Activated CD4-positive, alpha-beta memory T cell treated with anti-CD3 and anti-CD28 coated beads, Interleukin-2, amount 10 ng/mL, durations not matched to agents 7 days and 5 days (primary cell): ENCODE results near the gene ALG1L2. TPM values are rescaled to one million over a fixed set of nuclear protein-coding genes. Genes with fewer than 3 reads are reported as not detected.
"Not testable (repeated sequence)": the region's sequence is repeated elsewhere in the genome, so short reads cannot be mapped to it uniquely, and the experiment has no call there.

Experiments
- CTCF ChIA-PET: fragments of 350-600 bp; sonication (Branson Sonifier 250); formaldehyde crosslinking; loops from one replicate; lab custom pipeline; 2021; ENCODE audit warnings: antibody characterized with exemption, inconsistent platforms; lab: Charles Lee
- POLR2A ChIA-PET: fragments of 350-600 bp; sonication (Branson Sonifier 250); formaldehyde crosslinking; loops from one replicate; lab custom pipeline; 2021; ENCODE audit warnings: antibody characterized with exemption; lab: Charles Lee
- DNase-seq: peaks from one replicate; pipeline ENCODE4 v3.0.0-alpha.2; 2020
- H3K27ac Mint-ChIP-seq: one replicate; pipeline ENCODE4 v1.8.0; 2021; ENCODE audit warnings: mild to moderate bottlenecking, mixed read lengths
- H3K27me3 Mint-ChIP-seq: one replicate; pipeline ENCODE4 v1.8.0; 2021; ENCODE audit warnings: mixed read lengths
- H3K36me3 Mint-ChIP-seq: one replicate; pipeline ENCODE4 v1.8.0; 2021; ENCODE audit warnings: low read depth, mixed read lengths
- H3K4me1 Mint-ChIP-seq: one replicate; pipeline ENCODE4 v1.8.0; 2021; ENCODE audit warnings: mixed read lengths
- H3K4me3 Mint-ChIP-seq: one replicate; pipeline ENCODE4 v1.8.0; 2021; ENCODE audit warnings: mild to moderate bottlenecking, mixed read lengths
- H3K9me3 Mint-ChIP-seq: one replicate; pipeline ENCODE4 v1.8.0; 2021; ENCODE audit warnings: mixed read lengths
- total RNA-seq, 2 experiments: library from RNA; stranded (reverse); gene quantifications; one replicate each; pipeline ENCODE4 v1.2.3, GENCODE V29; 2021

The ALG1L2 gene
- total RNA-seq, 2 experiments from 2014 or later = 0.70 TPM; not detected in 1

DNA sequence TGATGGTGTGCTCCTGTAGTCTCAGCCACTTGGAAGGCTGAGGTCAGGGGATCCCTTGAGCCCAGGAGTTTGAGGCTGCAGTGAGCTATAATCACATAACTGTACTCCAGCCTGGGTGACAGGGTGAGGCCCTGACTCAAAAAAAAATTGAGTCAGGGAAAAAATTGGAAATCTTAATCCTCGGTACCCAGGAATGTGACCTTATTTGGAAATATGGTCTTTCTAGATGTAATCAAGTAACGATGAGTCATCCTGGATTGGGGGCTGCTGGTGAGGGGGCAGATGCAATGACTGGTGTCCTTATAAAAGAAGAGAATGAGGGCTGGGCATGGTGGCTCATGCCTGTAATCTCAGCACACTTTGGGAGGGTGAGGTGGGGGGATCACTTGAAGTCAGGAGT, 33.8 kb downstream of the ALG1L2 start:
- H3K9me3 Mint-ChIP-seq, CTCF ChIA-PET, POLR2A ChIA-PET, H3K4me3 Mint-ChIP-seq, H3K27ac Mint-ChIP-seq, H3K36me3 Mint-ChIP-seq, DNase-seq: not testable (repeated sequence)
- H3K4me1 Mint-ChIP-seq = peaks cover 12% of the 10 kb centered on the region
- peaks cover 18% of the 10 kb centered on the region for H3K27me3 Mint-ChIP-seq

DNA sequence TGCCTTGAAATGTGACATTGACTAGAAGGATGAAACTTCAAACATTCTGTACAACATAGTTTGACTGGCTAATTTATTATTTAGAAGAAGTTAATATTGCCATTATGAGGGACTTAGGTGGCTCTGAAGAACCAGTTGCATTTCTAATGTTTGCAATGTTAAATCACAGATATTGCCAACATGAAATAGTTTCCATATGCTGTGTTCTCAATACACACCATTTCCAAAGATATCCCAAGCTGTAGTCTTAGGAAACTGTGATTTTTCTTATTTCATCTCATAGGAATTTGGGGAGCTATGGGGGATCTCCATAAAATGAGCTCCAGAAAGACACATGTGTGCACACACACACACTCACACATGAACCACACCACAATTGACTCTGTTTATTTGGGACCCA, 36.3 kb downstream of the ALG1L2 start:
- ChIA-PET POLR2A (no interaction called here), CTCF (no interaction called here)
- DNase-seq = no peak
- Mint-ChIP-seq H3K36me3 (no peaks in the 10 kb centered on the region), H3K4me3 (no peak overlapping the region), H3K27ac (no peak overlapping the region), H3K4me1 (no peaks in the 10 kb centered on the region), H3K27me3 (peaks cover 19% of the 10 kb centered on the region), H3K9me3 (no peaks in the 10 kb centered on the region)

DNA sequence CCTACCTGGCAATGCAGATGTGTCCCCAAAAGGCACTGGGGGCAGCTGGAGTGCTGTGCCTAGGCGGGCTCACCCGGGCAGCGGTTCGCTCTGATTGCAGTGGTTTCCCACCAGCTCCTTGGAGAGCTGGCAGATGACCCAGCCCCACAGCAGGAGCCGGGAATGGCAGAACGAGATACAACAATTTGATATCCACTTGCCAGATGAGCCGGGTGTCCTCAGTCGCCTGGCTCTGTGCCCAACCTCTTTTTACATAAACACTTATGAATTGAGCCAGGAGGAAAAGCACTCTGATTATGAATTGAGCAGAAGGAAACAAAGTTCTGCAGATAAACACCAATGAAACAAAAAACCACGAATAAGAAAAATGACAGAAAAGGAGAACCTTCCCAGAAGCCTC, 38.2 kb downstream of the ALG1L2 start:
- DNase-seq, H3K9me3 Mint-ChIP-seq, H3K4me1 Mint-ChIP-seq, H3K27ac Mint-ChIP-seq, H3K36me3 Mint-ChIP-seq, H3K4me3 Mint-ChIP-seq, CTCF ChIA-PET, POLR2A ChIA-PET: not testable (repeated sequence)
- peaks cover 19% of the 10 kb centered on the region for H3K27me3 Mint-ChIP-seq

- peaks cover 20% of the 10 kb centered on the region for H3K27me3 Mint-ChIP-seq
- POLR2A ChIA-PET, H3K9me3 Mint-ChIP-seq: not testable (repeated sequence)
Observed at GRCh38 chr3:130120291-130120690, 38.7 kb downstream of the ALG1L2 start.

GRCh38 chr3:130122891-130123775, 41.5 kb downstream of the ALG1L2 start:
- H3K27ac Mint-ChIP-seq, CTCF ChIA-PET, POLR2A ChIA-PET, H3K4me3 Mint-ChIP-seq, H3K36me3 Mint-ChIP-seq, DNase-seq, H3K9me3 Mint-ChIP-seq, H3K4me1 Mint-ChIP-seq: not testable (repeated sequence)
- H3K27me3 Mint-ChIP-seq = peaks cover 21% of the 10 kb centered on the region

More at GRCh38 chr3:130120291-130120690, 38.7 kb downstream of the ALG1L2 start:
- H3K4me1 Mint-ChIP-seq, H3K4me3 Mint-ChIP-seq, CTCF ChIA-PET, DNase-seq, H3K27ac Mint-ChIP-seq, H3K36me3 Mint-ChIP-seq: not testable (repeated sequence)

GRCh38 chr3:130125406-130125805, 43.8 kb downstream of the ALG1L2 start:
- H3K27ac Mint-ChIP-seq, H3K36me3 Mint-ChIP-seq, H3K9me3 Mint-ChIP-seq, CTCF ChIA-PET, POLR2A ChIA-PET, DNase-seq, H3K4me3 Mint-ChIP-seq, H3K4me1 Mint-ChIP-seq: not testable (repeated sequence)
- peaks cover 11% of the 10 kb centered on the region for H3K27me3 Mint-ChIP-seq

GRCh38 chr3:130136337-130136736, 54.7 kb downstream of the ALG1L2 start:
- H3K36me3 Mint-ChIP-seq, H3K27ac Mint-ChIP-seq, DNase-seq, H3K4me3 Mint-ChIP-seq, POLR2A ChIA-PET, CTCF ChIA-PET, H3K4me1 Mint-ChIP-seq, H3K9me3 Mint-ChIP-seq: not testable (repeated sequence)
- H3K27me3 Mint-ChIP-seq = peaks cover 18% of the 10 kb centered on the region

DNA sequence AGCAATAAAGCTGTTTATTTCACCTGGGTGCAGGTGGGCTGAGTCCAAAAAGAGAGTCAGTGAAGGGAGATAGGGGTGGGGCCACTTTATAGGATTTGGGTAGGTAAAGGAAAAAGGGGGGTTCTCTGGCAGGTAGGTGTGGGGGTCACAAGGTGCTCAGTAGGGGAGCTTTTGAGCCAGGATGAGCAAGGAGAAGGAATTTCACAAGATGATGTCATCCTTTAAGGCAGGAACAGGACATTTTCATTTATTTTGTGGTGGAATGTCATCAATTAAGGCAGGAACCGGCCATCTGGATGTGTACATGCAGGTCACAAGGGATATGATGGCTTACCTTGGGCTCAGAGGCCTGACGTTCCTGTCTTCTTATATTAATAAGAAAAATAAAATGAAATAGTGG, 56.1 kb downstream of the ALG1L2 start:
- DNase-seq, H3K9me3 Mint-ChIP-seq, POLR2A ChIA-PET, H3K36me3 Mint-ChIP-seq, CTCF ChIA-PET, H3K27ac Mint-ChIP-seq, H3K4me1 Mint-ChIP-seq, H3K4me3 Mint-ChIP-seq: not testable (repeated sequence)
- peaks cover 18% of the 10 kb centered on the region for H3K27me3 Mint-ChIP-seq

DNA sequence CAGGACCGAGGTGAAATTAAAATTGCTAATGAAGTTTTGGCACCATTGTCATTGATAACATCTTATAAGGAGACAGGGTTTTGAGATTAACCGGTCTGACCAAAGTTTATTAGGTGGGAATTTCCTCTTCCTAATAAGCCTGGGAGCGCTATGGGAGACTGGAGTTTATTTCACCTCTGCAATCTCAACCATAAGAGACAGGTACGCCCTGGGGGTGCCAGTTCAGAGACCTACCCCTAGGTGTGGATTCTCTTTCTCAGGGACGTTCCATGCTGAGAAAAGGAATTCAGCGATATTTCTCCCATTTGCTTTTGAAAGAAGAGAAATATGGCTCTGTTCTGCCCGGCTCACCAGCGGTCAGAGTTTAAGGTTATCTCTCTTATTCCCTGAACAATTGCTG, 57.4 kb downstream of the ALG1L2 start:
- DNase-seq, H3K36me3 Mint-ChIP-seq, H3K4me1 Mint-ChIP-seq, POLR2A ChIA-PET, H3K9me3 Mint-ChIP-seq, H3K4me3 Mint-ChIP-seq, CTCF ChIA-PET, H3K27ac Mint-ChIP-seq: not testable (repeated sequence)
- peaks cover 17% of the 10 kb centered on the region for H3K27me3 Mint-ChIP-seq

DNA sequence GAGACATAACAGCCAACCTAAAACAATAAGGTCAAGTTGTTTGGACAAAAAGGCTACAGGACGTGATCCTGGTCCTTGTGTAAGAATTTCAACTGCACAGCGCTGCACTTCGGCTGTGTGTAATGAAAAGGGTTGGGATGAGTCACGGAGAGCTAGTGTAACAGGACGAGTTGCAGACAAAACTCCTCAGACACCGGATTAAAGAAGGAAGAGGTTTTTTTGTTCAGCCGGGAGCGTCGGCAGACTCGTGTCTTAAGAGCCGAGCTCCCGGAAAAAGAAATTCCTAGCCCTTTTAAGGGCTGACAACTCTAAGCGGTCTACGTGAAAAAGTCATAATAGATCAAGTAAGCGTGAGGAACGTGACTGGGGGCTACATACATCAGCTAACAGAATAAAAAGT, 59.1 kb downstream of the ALG1L2 start:
- H3K4me1 Mint-ChIP-seq, CTCF ChIA-PET, DNase-seq, H3K36me3 Mint-ChIP-seq, H3K9me3 Mint-ChIP-seq, POLR2A ChIA-PET, H3K27ac Mint-ChIP-seq, H3K4me3 Mint-ChIP-seq: not testable (repeated sequence)
- peaks cover 26% of the 10 kb centered on the region for H3K27me3 Mint-ChIP-seq

- H3K36me3 Mint-ChIP-seq, H3K9me3 Mint-ChIP-seq, H3K4me3 Mint-ChIP-seq, DNase-seq, POLR2A ChIA-PET, H3K4me1 Mint-ChIP-seq, H3K27ac Mint-ChIP-seq, CTCF ChIA-PET: not testable (repeated sequence)
- peaks cover 27% of the 10 kb centered on the region for H3K27me3 Mint-ChIP-seq
Observed at GRCh38 chr3:130143648-130144327, 62.2 kb downstream of the ALG1L2 start.

GRCh38 chr3:130144328-130144650, 62.7 kb downstream of the ALG1L2 start:
- H3K36me3 Mint-ChIP-seq, H3K9me3 Mint-ChIP-seq, POLR2A ChIA-PET, CTCF ChIA-PET, H3K27ac Mint-ChIP-seq, H3K4me1 Mint-ChIP-seq, DNase-seq, H3K4me3 Mint-ChIP-seq: not testable (repeated sequence)
- peaks cover 29% of the 10 kb centered on the region for H3K27me3 Mint-ChIP-seq

DNA sequence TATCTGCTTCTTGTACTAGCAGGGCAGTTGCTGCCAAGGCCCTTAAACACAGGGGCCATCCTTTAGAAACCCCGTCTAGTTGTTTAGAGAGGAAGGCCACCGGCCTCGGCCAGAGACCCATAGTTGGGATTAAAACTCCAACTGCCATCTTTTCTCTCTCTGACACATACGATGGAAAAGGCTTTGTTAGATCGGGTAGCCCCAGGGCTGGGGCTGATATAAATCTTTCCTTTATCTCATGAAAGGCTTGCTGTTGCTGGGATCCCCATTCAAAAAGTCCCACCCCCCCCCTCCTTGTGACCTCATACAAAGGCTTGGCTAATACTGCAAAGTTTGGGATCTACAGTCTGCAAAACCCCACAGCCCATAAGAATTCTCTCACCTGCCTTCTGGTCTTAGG, 63.8 kb downstream of the ALG1L2 start:
- H3K36me3 Mint-ChIP-seq, H3K27ac Mint-ChIP-seq, H3K9me3 Mint-ChIP-seq, DNase-seq, POLR2A ChIA-PET, CTCF ChIA-PET, H3K4me3 Mint-ChIP-seq: not testable (repeated sequence)
- Mint-ChIP-seq H3K27me3 (peaks cover 33% of the 10 kb centered on the region), H3K4me1 (peaks cover 13% of the 10 kb centered on the region)

- H3K36me3 Mint-ChIP-seq, H3K9me3 Mint-ChIP-seq, H3K27ac Mint-ChIP-seq, H3K4me3 Mint-ChIP-seq, POLR2A ChIA-PET, CTCF ChIA-PET, DNase-seq: not testable (repeated sequence)
- Mint-ChIP-seq H3K27me3 (peaks cover 39% of the 10 kb centered on the region), H3K4me1 (peaks cover 15% of the 10 kb centered on the region)
Observed at GRCh38 chr3:130146465-130146864, 64.8 kb downstream of the ALG1L2 start.
